ENCODE measurements around the gene ZFAND3. TPM values are rescaled to one million over a fixed set of nuclear protein-coding genes. Genes with fewer than 3 reads are reported as not detected.

Gene ZFAND3
- total and polyA plus RNA-seq, 2 donors (not counting 3 experiments of a cell fraction or from before 2014, with no cell fraction given) = 15.4 to 54.2 TPM

GRCh38 chr6:37940074-37940847 is 120.7 kb downstream of the ZFAND3 start:
- BruUV-seq (replicated peaks) = no TSS peak
- Histone ChIP-seq H3K4me2 (ENCODE audit: insufficient read depth, low read length) (no peak overlapping the region), H3K4me3 (replicated peaks in 1 of 3; ENCODE audit: insufficient read depth in 1 of 3, low read depth in 1 of 3, low read length in 3 of 3) (no peak overlapping the region), H3K27me3 (ENCODE audit: control insufficient read depth in 2 of 2, insufficient read depth in 2 of 2, low read length in 2 of 2) (no peaks in the 10 kb centered on the region), H3K9ac (replicated peaks; ENCODE audit: extremely low read depth, insufficient read depth, low read length) (no peak overlapping the region), H3K9me1 (replicated peaks; ENCODE audit: control insufficient read depth, extremely low read depth, insufficient read depth, low read length) (no peaks in the 10 kb centered on the region), H3K36me3 (ENCODE audit: control insufficient read depth in 2 of 2, extremely low read depth in 1 of 2, insufficient read depth in 2 of 2, low read length in 2 of 2) (no peaks in the 10 kb centered on the region), H3K4me1 (ENCODE audit: control insufficient read depth, extremely low read depth, insufficient read depth, low read length) (peaks cover 14% of the 10 kb centered on the region), H3K79me2 (ENCODE audit: control insufficient read depth, insufficient read depth, low read length) (peaks cover 84% of the 10 kb centered on the region), H2AFZ (ENCODE audit: low read depth, low read length) (no peak overlapping the region), H3K27ac (ENCODE audit: insufficient read depth, low read depth, low read length) (no peak overlapping the region), H4K20me1 (replicated peaks; ENCODE audit: control insufficient read depth, extremely low read depth, insufficient read depth, low read length) (peaks cover 23% of the 10 kb centered on the region), H3K9me3 (replicated peaks; ENCODE audit: control insufficient read depth, insufficient read depth, low read length) (no peaks in the 10 kb centered on the region)
- intact Hi-C loops (cut with micrococcal nuclease) = no loop called here
- no peak for TF ChIP-seq MAX (IDR thresholded peaks at IDR 0.05; ENCODE audit: insufficient read depth, insufficient read length)
- no peak for TF ChIP-seq GATA2 (IDR thresholded peaks at IDR 0.05; ENCODE audit: insufficient read depth, insufficient read length, low read depth, low read length)
- TF ChIP-seq EZH2 (IDR thresholded peaks at IDR 0.05; ENCODE audit: borderline replicate concordance, low read depth, low read length, severe bottlenecking) = no peak
- no peak for TF ChIP-seq FOS (IDR thresholded peaks at IDR 0.05; ENCODE audit: borderline replicate concordance, insufficient read depth, low read length)
- TF ChIP-seq JUN (IDR thresholded peaks at IDR 0.05; ENCODE audit: borderline replicate concordance, insufficient read depth, insufficient read length, low read depth) = no peak
- TF ChIP-seq POLR2AphosphoS5 (IDR thresholded peaks at IDR 0.05; ENCODE audit: insufficient read depth, low read depth, low read length) = no peak
- TF ChIP-seq MYC (IDR thresholded peaks at IDR 0.05; ENCODE audit: low read depth, low read length) = no peak
- no peak for TF ChIP-seq POLR2A (IDR thresholded peaks at IDR 0.05; ENCODE audit: low read depth, low read length)
- TF ChIP-seq CTCF (IDR thresholded peaks at IDR 0.05; ENCODE audit: extremely low read depth in 1 of 2, insufficient read depth in 1 of 2, low read depth in 1 of 2, low read length in 2 of 2) = no peak
- dilution Hi-C loops (cut with MboI; ENCODE audit: extremely low pct_ligation_motif_present, low sequenced_read_pairs) = no loop called here
- ChIA-PET POLR2A (no interaction called here), CTCF (interaction anchor here (1.4 kb wide), 1 partner anchor 11 kb away, joined by 4 read pairs; no protein-coding TSS in a partner anchor)
- DNase-seq (ENCODE audit: low read depth, low spot score) (peak; percentile 66), FAIRE-seq (no peak)
